Measurements from ENCODE around the gene RNF5.
A peak's percentile ranks its signal among the peaks of the same experiment; 100 is the strongest.
"Not testable (repeated sequence)": the region's sequence is repeated elsewhere in the genome, so short reads cannot be mapped to it uniquely, and the experiment has no call there.

Gene RNF5

DNA sequence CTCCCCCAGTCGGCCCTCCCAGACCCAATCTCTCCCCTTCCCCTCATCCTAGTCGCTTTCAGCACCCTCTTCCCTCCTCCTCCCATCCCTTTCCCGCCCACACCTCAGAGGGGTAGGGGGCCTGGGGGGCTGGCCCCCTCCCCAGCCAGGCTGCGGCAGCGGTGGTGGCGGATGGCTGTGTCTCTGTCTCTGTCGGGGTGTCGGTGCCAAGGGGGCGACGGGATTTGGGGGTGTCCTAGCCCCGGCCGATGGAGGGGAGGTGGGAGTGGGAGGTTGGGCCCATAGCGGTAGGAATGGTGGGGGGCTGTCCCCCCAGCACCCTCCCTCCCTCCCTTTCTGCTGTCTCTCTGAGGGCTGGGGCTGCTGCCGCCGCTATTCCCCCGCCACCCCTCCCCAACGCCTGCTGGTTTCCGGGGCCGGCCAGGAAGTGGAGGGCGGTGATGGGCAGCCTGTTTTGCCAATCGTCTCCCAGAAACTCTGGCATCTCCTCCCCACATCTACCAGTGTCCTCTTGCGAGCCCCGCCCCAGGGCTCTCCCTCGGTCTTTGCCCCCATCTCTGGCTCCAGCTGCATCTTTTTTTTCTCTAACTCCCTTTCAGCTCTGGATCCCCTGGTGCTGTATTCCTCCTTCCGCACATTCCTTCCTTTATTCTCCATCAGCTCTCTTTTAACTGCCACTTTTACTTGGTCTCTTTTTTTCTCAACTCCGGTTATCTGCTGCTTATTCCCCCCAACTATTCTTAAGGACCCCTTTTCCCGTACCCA is 2.3 kb upstream of the RNF5 start, which contains the start of gene AGPAT1:
TSS of gene AGPAT1 (minus strand) at position 374 of the 765 bp plus-strand sequence. CDS start 4,588 bp downstream, outside the sequence.
- peak; percentile 82 for DNase-seq (ENCODE audit: low read depth, low spot score)

- no peak for DNase-seq (ENCODE audit: low read depth, low spot score)
These were observed 1.6 kb upstream of the RNF5 start for GRCh38 chr6:32176476-32177182.

GRCh38 chr6:32177183-32177787 is 920 bp upstream of the RNF5 start:
- no peak for DNase-seq (ENCODE audit: low read depth, low spot score)

DNA sequence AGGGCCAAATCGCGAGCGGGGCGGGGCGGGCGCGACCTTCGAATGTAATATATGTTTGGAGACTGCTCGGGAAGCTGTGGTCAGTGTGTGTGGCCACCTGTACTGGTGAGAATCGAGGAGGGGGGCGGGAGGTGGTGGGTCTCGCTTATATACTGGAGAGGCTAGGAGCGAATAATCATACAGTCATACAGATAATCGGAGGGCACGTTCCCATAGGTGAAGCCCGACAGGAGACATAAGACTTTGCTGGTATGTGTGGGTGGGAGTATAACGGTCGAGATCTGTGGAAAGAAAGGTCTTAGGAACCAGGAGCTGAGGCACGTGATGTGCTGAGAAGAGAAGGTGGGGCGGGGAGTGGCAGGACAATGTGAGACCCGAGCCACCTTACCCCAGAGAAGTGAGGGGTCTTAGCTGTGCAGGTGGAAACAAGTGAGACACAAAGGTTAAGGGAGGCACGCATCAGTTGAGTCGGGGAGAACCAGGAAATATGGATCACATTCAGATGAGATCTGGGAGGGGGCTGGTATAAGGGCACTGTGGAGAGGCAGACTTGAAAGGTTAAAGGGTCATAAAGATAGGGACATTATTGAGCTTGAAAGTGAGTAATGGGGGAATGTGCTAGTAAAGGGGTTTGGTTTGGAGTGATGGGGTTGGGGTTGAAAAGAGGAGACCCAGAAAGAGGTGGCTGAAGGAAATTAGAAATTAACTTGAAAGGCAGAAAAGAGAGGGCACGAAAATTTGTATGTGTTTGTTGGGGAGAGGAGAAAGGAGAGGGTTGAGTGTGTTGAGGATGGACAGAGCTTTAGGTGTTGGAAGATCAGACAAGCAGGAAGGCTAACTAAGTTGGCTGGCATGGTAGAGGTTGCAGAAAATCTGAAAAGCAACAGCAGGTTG is 589 bp downstream of the RNF5 start:
- no peak for DNase-seq (ENCODE audit: low read depth, low spot score)

DNA sequence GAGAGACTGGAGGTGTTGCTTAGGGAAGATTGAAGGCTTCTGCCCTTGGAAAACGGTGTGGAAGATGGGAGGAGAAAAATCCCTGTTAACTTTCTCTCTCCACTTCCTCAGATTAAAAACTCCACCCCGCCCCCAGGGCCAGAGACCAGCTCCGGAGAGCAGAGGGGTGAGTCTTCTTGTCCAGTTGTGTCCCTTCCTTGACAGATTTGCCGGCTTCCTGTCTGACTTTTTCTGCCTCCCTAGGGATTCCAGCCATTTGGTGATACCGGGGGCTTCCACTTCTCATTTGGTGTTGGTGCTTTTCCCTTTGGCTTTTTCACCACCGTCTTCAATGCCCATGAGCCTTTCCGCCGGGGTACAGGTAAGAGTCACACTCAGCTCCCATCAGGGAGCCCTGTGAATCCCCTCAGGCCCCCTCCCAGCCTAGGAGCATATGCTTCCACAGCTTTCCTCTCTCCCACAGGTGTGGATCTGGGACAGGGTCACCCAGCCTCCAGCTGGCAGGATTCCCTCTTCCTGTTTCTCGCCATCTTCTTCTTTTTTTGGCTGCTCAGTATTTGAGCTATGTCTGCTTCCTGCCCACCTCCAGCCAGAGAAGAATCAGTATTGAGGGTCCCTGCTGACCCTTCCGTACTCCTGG is 1.7 kb downstream of the RNF5 start:
- DNase-seq (ENCODE audit: low read depth, low spot score): no peak

GRCh38 chr6:32181148-32181702 is 3.0 kb downstream of the RNF5 start:
- DNase-seq (ENCODE audit: low read depth, low spot score): no peak

GRCh38 chr6:32181915-32182529 is 3.8 kb downstream of the RNF5 start:
- no peak for DNase-seq (ENCODE audit: low read depth, low spot score)

- DNase-seq (ENCODE audit: low read depth, low spot score): no peak
These were observed 4.4 kb downstream of the RNF5 start for GRCh38 chr6:32182555-32182981.

DNA sequence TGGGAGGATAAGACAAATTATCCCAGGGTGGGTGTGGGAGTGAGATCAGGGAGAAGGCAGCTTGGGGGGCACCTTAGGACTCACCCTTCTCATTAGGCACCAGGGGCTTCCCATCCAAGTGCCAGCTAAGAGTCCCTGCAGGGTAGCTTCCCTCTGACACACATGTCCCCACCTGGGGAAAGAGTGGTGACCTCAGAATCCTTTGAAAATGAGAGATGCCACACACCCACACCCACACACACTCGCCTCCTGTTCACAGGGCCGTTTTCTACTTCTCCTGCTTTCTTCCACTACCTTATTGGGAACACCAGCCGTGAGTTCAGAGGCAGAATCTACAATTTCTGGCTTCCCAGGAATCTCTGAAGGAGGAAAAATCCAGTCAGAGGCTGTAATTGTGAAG is 4.8 kb downstream of the RNF5 start:
- no peak for DNase-seq (ENCODE audit: low read depth, low spot score)

- DNase-seq (ENCODE audit: low read depth, low spot score): no peak
These were observed 5.4 kb downstream of the RNF5 start for GRCh38 chr6:32183483-32184083.

GRCh38 chr6:32184084-32184640 is 6.0 kb downstream of the RNF5 start, which contains the start of gene AGER:
TSS of gene AGER (minus strand) at chr6:32184253. CDS start at chr6:32184222, 31 bp downstream.
- no peak for DNase-seq (ENCODE audit: low read depth, low spot score)

GRCh38 chr6:32185681-32186131 is 7.5 kb downstream of the RNF5 start:
- DNase-seq (ENCODE audit: low read depth, low spot score): not testable (repeated sequence)

- DNase-seq (ENCODE audit: low read depth, low spot score): not testable (repeated sequence)
These were observed 8.1 kb downstream of the RNF5 start for GRCh38 chr6:32186151-32186840.

DNA sequence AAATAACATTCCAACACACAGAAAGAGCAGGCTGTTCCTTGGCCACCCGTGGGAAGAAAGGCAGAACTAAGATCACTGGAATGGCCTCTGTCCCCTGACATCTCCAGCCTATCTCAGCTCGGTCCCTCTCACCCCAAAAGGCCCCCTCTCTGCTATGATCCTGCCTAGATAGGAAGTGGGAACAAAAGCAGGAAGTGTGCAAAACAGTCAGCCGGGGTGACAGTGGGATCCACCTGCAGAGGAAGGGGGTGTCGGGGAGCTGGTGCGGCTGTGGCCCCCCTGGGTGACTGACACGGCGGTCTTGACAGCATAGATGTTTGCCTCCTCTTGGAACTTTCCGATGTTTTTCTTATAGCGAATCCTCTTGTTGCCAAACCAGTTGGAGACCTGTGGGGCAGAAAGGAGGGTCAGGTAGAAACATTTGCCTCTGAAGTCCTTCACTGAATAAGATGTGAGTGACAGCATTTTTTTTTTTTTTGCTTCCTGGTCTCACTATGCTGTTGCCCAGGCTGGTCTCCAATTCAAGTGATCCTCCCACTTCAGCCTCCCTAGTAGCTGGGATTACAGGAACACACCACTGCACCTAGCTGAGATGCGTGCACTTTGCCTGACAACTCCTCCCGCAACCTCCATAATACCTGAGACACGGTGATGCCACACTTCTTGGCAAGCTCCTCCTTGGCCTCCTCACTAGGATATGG is 9.0 kb downstream of the RNF5 start:
- no peak for DNase-seq (ENCODE audit: low read depth, low spot score)

GRCh38 chr6:32187725-32188380 is 9.6 kb downstream of the RNF5 start:
- not testable (repeated sequence) for DNase-seq (ENCODE audit: low read depth, low spot score)

DNA sequence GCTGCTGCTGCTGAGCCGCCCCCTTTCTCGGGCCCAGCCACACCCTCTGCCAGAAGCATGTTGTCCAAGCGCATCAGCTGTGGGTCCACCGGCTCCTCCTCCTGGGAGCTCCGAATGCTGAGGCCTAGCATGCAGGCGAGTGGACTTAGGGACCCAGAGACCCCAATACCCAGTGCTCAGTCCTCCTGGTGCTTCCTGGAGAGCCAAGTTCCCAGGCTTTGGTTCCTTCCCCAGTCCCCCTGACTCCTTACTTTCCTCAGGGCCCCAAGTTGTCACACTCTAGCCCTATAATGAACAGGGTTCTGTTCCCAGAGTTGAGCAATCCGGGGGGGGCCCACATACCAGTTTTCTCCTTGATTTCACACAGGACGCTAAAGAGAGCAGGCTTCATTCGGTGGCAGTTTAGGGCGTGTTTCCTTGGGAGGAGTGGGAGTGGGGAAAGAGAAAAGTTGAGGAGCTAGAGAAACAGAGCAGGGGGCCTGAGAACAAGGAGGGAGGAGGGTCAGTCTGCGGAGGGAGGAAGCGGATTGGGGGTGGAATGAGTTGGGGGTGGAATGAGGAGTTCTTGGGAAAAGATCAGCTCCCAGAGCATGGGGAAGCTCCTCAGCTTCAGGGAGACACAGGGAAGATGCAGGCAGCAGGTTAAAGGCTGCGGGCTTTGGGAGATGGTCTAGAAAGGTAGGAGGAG is 10.3 kb downstream of the RNF5 start:
- DNase-seq (ENCODE audit: low read depth, low spot score): no peak

All from brain pericyte (primary cell).